RWPE1 (cell line): Measurements from ENCODE around the gene FRMD4A.

Experiments
- CTCF ChIA-PET: fragments of 350-600 bp; sonication (Branson Sonifier 250); formaldehyde crosslinking; extraction: SDS; loops from one replicate; lab custom pipeline; 2021; lab: Yijun Ruan, JAX
- POLR2A ChIA-PET: fragments of 400-600 bp; formaldehyde crosslinking; extraction: SDS; loops from one replicate; lab custom pipeline; 2020; ENCODE audit warnings: antibody characterized with exemption; ENCODE audit not compliant: low non-redundant PET; lab: Yijun Ruan, JAX
- DNase-seq: peaks from one replicate; pipeline ENCODE4 v3.0.0; 2012; ENCODE audit warnings: low spot score
- H3K27ac ChIP-seq: fragments of 450-650 bp; 2 replicates; pipeline ENCODE4 v1.5.1; 2017
- TF ChIP-seq, protein P1 (sequence below): fragments of 450-650 bp; conservative IDR thresholded peaks from 2 replicates; pipeline ENCODE4 v1.5.1; 2017; ENCODE audit warnings: low read depth, mild to moderate bottlenecking

Gene FRMD4A

GRCh38 chr10:14350006-14350405 is 19.3 kb upstream of the FRMD4A start:
- CTCF ChIA-PET: no interaction called here
- DNase-seq: no peak
- POLR2A ChIA-PET: no interaction called here
- no peak overlapping the region for H3K27ac ChIP-seq
- TF ChIP-seq, protein P1, sequence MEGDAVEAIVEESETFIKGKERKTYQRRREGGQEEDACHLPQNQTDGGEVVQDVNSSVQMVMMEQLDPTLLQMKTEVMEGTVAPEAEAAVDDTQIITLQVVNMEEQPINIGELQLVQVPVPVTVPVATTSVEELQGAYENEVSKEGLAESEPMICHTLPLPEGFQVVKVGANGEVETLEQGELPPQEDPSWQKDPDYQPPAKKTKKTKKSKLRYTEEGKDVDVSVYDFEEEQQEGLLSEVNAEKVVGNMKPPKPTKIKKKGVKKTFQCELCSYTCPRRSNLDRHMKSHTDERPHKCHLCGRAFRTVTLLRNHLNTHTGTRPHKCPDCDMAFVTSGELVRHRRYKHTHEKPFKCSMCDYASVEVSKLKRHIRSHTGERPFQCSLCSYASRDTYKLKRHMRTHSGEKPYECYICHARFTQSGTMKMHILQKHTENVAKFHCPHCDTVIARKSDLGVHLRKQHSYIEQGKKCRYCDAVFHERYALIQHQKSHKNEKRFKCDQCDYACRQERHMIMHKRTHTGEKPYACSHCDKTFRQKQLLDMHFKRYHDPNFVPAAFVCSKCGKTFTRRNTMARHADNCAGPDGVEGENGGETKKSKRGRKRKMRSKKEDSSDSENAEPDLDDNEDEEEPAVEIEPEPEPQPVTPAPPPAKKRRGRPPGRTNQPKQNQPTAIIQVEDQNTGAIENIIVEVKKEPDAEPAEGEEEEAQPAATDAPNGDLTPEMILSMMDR: no peak

DNA sequence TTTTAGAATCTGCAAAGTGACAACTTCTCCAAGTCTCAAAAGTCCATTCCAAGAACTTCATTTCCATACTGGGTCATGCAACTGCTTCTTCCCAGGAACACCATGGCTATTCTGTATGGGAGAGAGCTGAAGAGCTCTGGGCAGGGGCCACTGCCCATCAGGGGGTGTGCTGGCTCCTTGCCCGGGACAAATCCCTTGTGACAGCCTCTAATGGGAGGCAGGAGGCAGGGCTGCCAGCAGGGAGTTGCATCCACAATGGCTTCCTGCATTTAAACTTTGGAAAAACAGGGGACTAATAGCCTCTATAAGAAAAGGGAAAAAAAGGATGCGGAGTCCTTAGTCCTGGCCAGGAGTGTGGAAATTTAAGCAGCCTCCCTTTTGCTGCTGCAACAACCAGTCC is 18.4 kb upstream of the FRMD4A start:
- ChIA-PET CTCF (no interaction called here), POLR2A (no interaction called here)
- TF ChIP-seq, protein P1: no peak
- DNase-seq: no peak
- no peak overlapping the region for H3K27ac ChIP-seq

- TF ChIP-seq, protein P1: no peak
- CTCF ChIA-PET: interaction anchor here (0.6 kb wide), 2 partner anchors 270 to 507 kb away, joined by 3 to 4 read pairs; no protein-coding TSS in a partner anchor
- no peak overlapping the region for H3K27ac ChIP-seq
- POLR2A ChIA-PET: no interaction called here
- no peak for DNase-seq
These were observed 14.5 kb upstream of the FRMD4A start for GRCh38 chr10:14345262-14345661.

GRCh38 chr10:14340051-14340744 is 9.5 kb upstream of the FRMD4A start:
- no peak for DNase-seq
- CTCF ChIA-PET: interaction anchor here (0.6 to 0.7 kb wide), 2 partner anchors 14 to 26 kb away, joined by 3 read pairs; no protein-coding TSS in a partner anchor
- POLR2A ChIA-PET: no interaction called here
- H3K27ac ChIP-seq: no peak overlapping the region
- TF ChIP-seq, protein P1: no peak

GRCh38 chr10:14336736-14337135 is 6.0 kb upstream of the FRMD4A start:
- no peak for DNase-seq
- CTCF ChIA-PET: no interaction called here
- POLR2A ChIA-PET: no interaction called here
- no peak overlapping the region for H3K27ac ChIP-seq
- TF ChIP-seq, protein P1: no peak

- no peak for DNase-seq
- CTCF ChIA-PET: no interaction called here
- H3K27ac ChIP-seq: no peak overlapping the region
- TF ChIP-seq, protein P1: no peak
- POLR2A ChIA-PET: no interaction called here
These were observed 4.0 kb upstream of the FRMD4A start for GRCh38 chr10:14334771-14335170.
